Inferior parietal cortex (tissue), 1 donor: Measurements from ENCODE around the gene MSANTD4.
A peak's percentile ranks its signal among the peaks of the same experiment; 100 is the strongest.
"Not testable (repeated sequence)": the region's sequence is repeated elsewhere in the genome, so short reads cannot be mapped to it uniquely, and the experiment has no call there.

ENCODE experiments used
- DNase-seq: peaks from one replicate; pipeline ENCODE4 v3.0.0-alpha.2; 2016; ENCODE audit errors: extremely low spot score

Gene MSANTD4

GRCh38 chr11:106021967-106022794, at the start of gene MSANTD4:
MSANTD4 (minus strand) TSS chr11:106022240; CDS start chr11:106010917, 11,323 bp downstream.
- peak; percentile 100 for DNase-seq

- DNase-seq, result no peak
These were observed 48.6 kb upstream of the MSANTD4 start for GRCh38 chr11:106070606-106071005.

GRCh38 chr11:106063009-106063408, 41.0 kb upstream of the MSANTD4 start:
- no peak for DNase-seq

- DNase-seq, result no peak
These were observed 40.2 kb upstream of the MSANTD4 start for GRCh38 chr11:106061954-106062949.

GRCh38 chr11:106061249-106061784, 39.3 kb upstream of the MSANTD4 start:
- DNase-seq, result no peak

- no peak for DNase-seq
These were observed 37.6 kb upstream of the MSANTD4 start for GRCh38 chr11:106059617-106060016.

- DNase-seq, result not testable (repeated sequence)
These were observed 36.3 kb upstream of the MSANTD4 start for GRCh38 chr11:106058377-106058776.

GRCh38 chr11:106051103-106051502, 29.1 kb upstream of the MSANTD4 start:
- DNase-seq, result no peak

GRCh38 chr11:106049727-106050476, 27.9 kb upstream of the MSANTD4 start:
- no peak for DNase-seq

- no peak for DNase-seq
These were observed 25.6 kb upstream of the MSANTD4 start for GRCh38 chr11:106047631-106048030.

- no peak for DNase-seq
These were observed 21.5 kb upstream of the MSANTD4 start for GRCh38 chr11:106043540-106043939.

- no peak for DNase-seq
These were observed 10.8 kb upstream of the MSANTD4 start for GRCh38 chr11:106032861-106033260.

GRCh38 chr11:106031936-106032335, 9.9 kb upstream of the MSANTD4 start:
- no peak for DNase-seq

GRCh38 chr11:106031202-106031810, 9.3 kb upstream of the MSANTD4 start:
- no peak for DNase-seq

GRCh38 chr11:106030609-106031008, 8.6 kb upstream of the MSANTD4 start:
- DNase-seq, result no peak

GRCh38 chr11:106022795-106023275, 795 bp upstream of the MSANTD4 start:
- DNase-seq, result no peak

- no peak for DNase-seq
These were observed 666 bp downstream of the MSANTD4 start for GRCh38 chr11:106021181-106021966.

- DNase-seq, result no peak
These were observed 4.9 kb downstream of the MSANTD4 start for GRCh38 chr11:106017093-106017492.

- DNase-seq, result no peak
These were observed 7.0 kb downstream of the MSANTD4 start for GRCh38 chr11:106015066-106015465.

- DNase-seq, result no peak
These were observed 7.4 kb downstream of the MSANTD4 start for GRCh38 chr11:106014620-106015019.
